Fibroblast of lung (primary cell): ENCODE data around the gene FADS2. TPM values are rescaled to one million over a fixed set of nuclear protein-coding genes. Genes with fewer than 3 reads are reported as not detected.

ENCODE experiments used
- polyA plus RNA-seq, 2 donors: library from polyadenylated mRNA; depleted of rRNA in 1 of 2; stranded (reverse) in 1 of 2; unstranded in 1 of 2; fragments of >200 nt; gene quantifications; 2 replicates each; pipeline ENCODE4 v1.2.1, GENCODE V29; 2011 to 2012; ENCODE audit warnings: missing spikeins in 1 of 2
- total RNA-seq: library from RNA; depleted of rRNA; stranded (reverse); fragments of >200 nt; gene quantifications from 2 replicates; pipeline ENCODE4 v1.2.1, GENCODE V29; 2014

FADS2 gene
- total and polyA plus RNA-seq, 2 donors (not counting 1 experiment from before 2014, with no cell fraction given), result 418 to 932 TPM

Other genes with a start within 250 kb of the FADS2 start
- 9.2 and 25.9 TPM in 2 replicates for gene SYT7, start 247.2 kb upstream of the FADS2 start, total RNA-seq
- gene SYT7, start 247.2 kb upstream of the FADS2 start, polyA plus RNA-seq, result 2.5 and 7.1 TPM in 2 replicates
- 1.3 and 2.0 TPM in 2 replicates for gene DAGLA, start 147.9 kb upstream of the FADS2 start, total RNA-seq
- 1.00 and 1.4 TPM in 2 replicates for gene DAGLA, start 147.9 kb upstream of the FADS2 start, polyA plus RNA-seq
- gene MYRF, start 75.7 kb upstream of the FADS2 start, total RNA-seq, result under 0.01 and 0.17 TPM in 2 replicates
- 0.10 and 0.11 TPM in 2 replicates for gene MYRF, start 75.7 kb upstream of the FADS2 start, polyA plus RNA-seq
- 118 and 173 TPM in 2 replicates for gene TMEM258, start 35.7 kb upstream of the FADS2 start, total RNA-seq
- 245 and 281 TPM in 2 replicates for gene TMEM258, start 35.7 kb upstream of the FADS2 start, polyA plus RNA-seq
- 3.6 and 3.8 TPM in 2 replicates for gene FEN1, start 35.4 kb upstream of the FADS2 start, total RNA-seq
- 14.0 and 35.1 TPM in 2 replicates for gene FEN1, start 35.4 kb upstream of the FADS2 start, polyA plus RNA-seq
- 151 and 208 TPM in 2 replicates for gene FADS1, start 11.3 kb upstream of the FADS2 start, total RNA-seq
- gene FADS1, start 11.3 kb upstream of the FADS2 start, polyA plus RNA-seq, result 109 and 173 TPM in 2 replicates
- gene FADS3, start 63.2 kb downstream of the FADS2 start, total RNA-seq, result 112 and 224 TPM in 2 replicates
- 40.9 and 79.9 TPM in 2 replicates for gene FADS3, start 63.2 kb downstream of the FADS2 start, polyA plus RNA-seq
- gene RAB3IL1, start 89.3 kb downstream of the FADS2 start, total RNA-seq, result 13.4 TPM in 2 replicates
- gene RAB3IL1, start 89.3 kb downstream of the FADS2 start, polyA plus RNA-seq, result 9.6 and 9.9 TPM in 2 replicates
- 7.7 and 15.2 TPM in 2 replicates for gene BEST1, start 122.1 kb downstream of the FADS2 start, total RNA-seq
- 1.5 and 2.5 TPM in 2 replicates for gene BEST1, start 122.1 kb downstream of the FADS2 start, polyA plus RNA-seq
- 2,097 and 2,219 TPM in 2 replicates for gene FTH1, start 139.3 kb downstream of the FADS2 start, total RNA-seq
- gene FTH1, start 139.3 kb downstream of the FADS2 start, polyA plus RNA-seq, result 2,789 and 3,749 TPM in 2 replicates